HG02884 (cell line): Measurements from ENCODE around the gene KIF2C.
"Not testable (repeated sequence)": the region's sequence is repeated elsewhere in the genome, so short reads cannot be mapped to it uniquely, and the experiment has no call there.

Experiments used
- ATAC-seq: cut with Tn5 transposase; IDR thresholded peaks from one replicate; pipeline ENCODE4 v1.9.1; 2021; ENCODE audit warnings: mild to moderate bottlenecking, moderate library complexity; ENCODE audit not compliant: unreplicated experiment

The KIF2C gene

GRCh38 chr1:44810101-44810761 is 70.6 kb downstream of the KIF2C start:
- no peak for ATAC-seq

- not testable (repeated sequence) for ATAC-seq
Observed at GRCh38 chr1:44810762-44811105, 71.1 kb downstream of the KIF2C start.

GRCh38 chr1:44811234-44811633 is 71.6 kb downstream of the KIF2C start:
- no peak for ATAC-seq

- no peak for ATAC-seq
Observed at GRCh38 chr1:44812822-44813543, 73.3 kb downstream of the KIF2C start.

- ATAC-seq = not testable (repeated sequence)
Observed at GRCh38 chr1:44815926-44816325, 76.3 kb downstream of the KIF2C start.

- ATAC-seq = no peak
Observed at GRCh38 chr1:44817307-44817706, 77.7 kb downstream of the KIF2C start.
